Upper lobe of left lung (tissue), 6 donors: ENCODE data around the gene ECHDC3. TPM values are rescaled to one million over a fixed set of nuclear protein-coding genes. Genes with fewer than 3 reads are reported as not detected.

Experiments used
- ATAC-seq, 2 donors: fragments of 200-7000 bp; cut with Tn5 transposase; one replicate each; pipeline ENCODE4 v1.9.1; 2022; ENCODE audit warnings: mild to moderate bottlenecking in 2 of 2, moderate library complexity in 2 of 2; ENCODE audit not compliant: low FRiP score in 2 of 2
- DNase-seq, 2 donors: peaks; one replicate each; pipeline ENCODE4 v3.0.0-alpha.2; 2019 to 2020
- H3K27ac ChIP-seq, 4 donors: fragments of 200-600 bp; sonication (generic); one replicate each; pipeline ENCODE4 v1.5.1; 2016 to 2019
- H3K27me3 ChIP-seq, 4 donors: fragments of 200-600 bp; sonication (generic); one replicate each; pipeline ENCODE4 v1.5.1; 2017 to 2019
- H3K36me3 ChIP-seq, 4 donors: fragments of 200-600 bp; sonication (generic); one replicate each; pipeline ENCODE4 v1.5.1; 2016 to 2019
- H3K4me1 ChIP-seq, 4 donors: fragments of 200-600 bp; sonication (generic); one replicate each; pipeline ENCODE4 v1.5.1; 2018 to 2019
- H3K4me3 ChIP-seq, 4 donors: fragments of 200-600 bp; sonication (generic); one replicate each; pipeline ENCODE4 v1.5.1; 2017 to 2019; ENCODE audit warnings: mild to moderate bottlenecking in 2 of 4, moderate library complexity in 1 of 4
- H3K9me3 ChIP-seq, 4 donors: fragments of 200-600 bp; sonication (generic); one replicate each; pipeline ENCODE4 v1.5.1; 2018 to 2019
- CTCF ChIP-seq, 6 experiments: fragments of 450-650 bp in 4 of 6; fragments of 200-600 bp in 2 of 6; sonication (generic) in 2 of 6; IDR thresholded peaks; one replicate each; pipeline ENCODE4 v1.5.1; 2016 to 2019; ENCODE audit warnings: antibody characterized with exemption in 6 of 6
- EP300 ChIP-seq, 4 donors: sonication (generic); formaldehyde crosslinking; IDR thresholded peaks; one replicate each; pipeline ENCODE4 v1.5.1; 2017; ENCODE audit warnings: antibody characterized with exemption in 4 of 4, control low read depth in 2 of 4
- POLR2A ChIP-seq, 4 donors: fragments of 450-650 bp; IDR thresholded peaks; one replicate each; pipeline ENCODE4 v1.5.1; 2016 to 2017; ENCODE audit warnings: antibody characterized with exemption in 4 of 4, mild to moderate bottlenecking in 2 of 4
- POLR2AphosphoS5 ChIP-seq, 2 donors: sonication (generic); formaldehyde crosslinking; IDR thresholded peaks; one replicate each; pipeline ENCODE4 v1.5.1; 2017; ENCODE audit warnings: antibody characterized with exemption in 2 of 2
- WGBS, 2 donors: methylation state at CpG; one replicate each; pipeline ENCODE4 v1.1.5; 2017 to 2018; 5-methylcytosine and 5-hydroxymethylcytosine counted together
- total RNA-seq, 6 donors: library from RNA; depleted of rRNA in 4 of 6; stranded (reverse); fragments of >200 nt in 4 of 6; gene quantifications; one replicate each; pipeline versions ENCODE4 v1.1.0 to v1.2.1, GENCODE V29; 2016 to 2021
- donor health status: DM: no; HTN: no; CAD: no; lungs with moderate emphysema.
- donor health status: DM: no; HTN: yes; CAD: no; lungs with severe emphysema.

The ECHDC3 gene
- total RNA-seq, 6 donors from 2014 or later = 32.0 to 98.0 (median 61.2) TPM

GRCh38 chr10:11714750-11715365 lies 27.3 kb upstream of the ECHDC3 start:
- H3K4me1 ChIP-seq = peaks cover 0 to 6% (median 0%) of the 10 kb centered on the region in 4 donors
- no peak overlapping the region for H3K27ac ChIP-seq
- ATAC-seq = no peak
- TF ChIP-seq POLR2AphosphoS5 (IDR thresholded peaks at IDR 0.05) (no peak), EP300 (IDR thresholded peaks at IDR 0.05) (no peak), CTCF (IDR thresholded peaks at IDR 0.05) (no peak), POLR2A (IDR thresholded peaks at IDR 0.05) (no peak)
- no peak for DNase-seq
- H3K36me3 ChIP-seq = no peaks in the 10 kb centered on the region
- no peaks in the 10 kb centered on the region for H3K27me3 ChIP-seq
- 81 to 86% methylated on average over 9 of the region's 9 CpGs for WGBS, 2 donors
- H3K4me3 ChIP-seq = no peak overlapping the region
- peaks cover 0 to 4% (median 0%) of the 10 kb centered on the region in 4 donors for H3K9me3 ChIP-seq

DNA sequence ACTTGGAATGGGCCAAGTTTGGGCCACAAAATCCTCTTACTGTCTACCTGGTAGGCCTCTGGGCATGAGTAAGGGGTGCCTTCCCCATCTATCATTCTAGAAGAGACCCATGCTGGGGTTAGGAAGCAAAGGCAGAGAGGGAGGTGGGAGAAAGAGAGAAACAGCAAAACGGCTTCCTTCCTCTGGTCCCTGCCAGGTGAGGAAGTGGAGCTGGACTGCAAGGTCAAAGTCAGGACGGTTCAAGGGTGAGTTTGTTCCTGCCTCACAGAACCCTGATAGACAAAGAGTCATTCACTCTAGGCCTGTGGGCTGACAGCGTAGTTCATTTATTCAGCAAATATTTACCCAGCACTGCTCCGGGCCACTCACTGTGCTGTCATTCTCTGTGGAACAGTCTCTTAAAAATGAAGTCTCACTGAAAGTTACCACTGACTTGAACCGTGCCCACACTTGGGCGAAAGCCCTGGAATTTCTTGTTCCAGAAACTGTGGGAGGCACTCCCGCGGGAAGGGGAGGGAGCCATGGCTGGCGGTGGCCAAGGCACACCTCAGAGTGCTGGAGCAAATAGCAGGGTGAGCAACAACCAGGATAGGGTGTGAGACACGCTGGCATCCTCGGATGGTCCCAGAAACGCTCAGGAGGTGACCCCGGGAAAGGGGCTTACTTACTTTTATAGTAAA lies 26.2 kb upstream of the ECHDC3 start:
- peak; percentile 25 to 78 for ATAC-seq
- peak; percentile 62 to 71 for DNase-seq
- no peaks in the 10 kb centered on the region for H3K27me3 ChIP-seq
- peaks cover 0 to 6% (median 0%) of the 10 kb centered on the region in 4 donors for H3K4me1 ChIP-seq
- H3K27ac ChIP-seq = peak overlapping the region in 2 of 4 donors; percentile 35 to 49
- peaks cover 0 to 4% (median 0%) of the 10 kb centered on the region in 4 donors for H3K9me3 ChIP-seq
- H3K36me3 ChIP-seq = no peaks in the 10 kb centered on the region
- H3K4me3 ChIP-seq = no peak overlapping the region
- TF ChIP-seq POLR2AphosphoS5 (IDR thresholded peaks at IDR 0.05) (no peak), EP300 (IDR thresholded peaks at IDR 0.05) (peak in 1 of 4 donors; percentile 38)
- 61 to 70% methylated on average over 6 to 13 of the region's 13 CpGs for WGBS, 2 donors

GRCh38 chr10:11716686-11717085 lies 25.5 kb upstream of the ECHDC3 start:
- TF ChIP-seq POLR2A (IDR thresholded peaks at IDR 0.05) (no peak), POLR2AphosphoS5 (IDR thresholded peaks at IDR 0.05) (no peak), EP300 (IDR thresholded peaks at IDR 0.05) (no peak), CTCF (IDR thresholded peaks at IDR 0.05) (no peak)
- H3K4me3 ChIP-seq = no peak overlapping the region
- no peaks in the 10 kb centered on the region for H3K27me3 ChIP-seq
- ATAC-seq = no peak
- 97 to 98% methylated on average over 4 of the region's 4 CpGs for WGBS, 2 donors
- peaks cover 0 to 4% (median 0%) of the 10 kb centered on the region in 4 donors for H3K9me3 ChIP-seq
- peaks cover 0 to 6% (median 0%) of the 10 kb centered on the region in 4 donors for H3K4me1 ChIP-seq
- no peak for DNase-seq
- H3K27ac ChIP-seq = peak overlapping the region in 2 of 4 donors; percentile 22 to 35
- no peaks in the 10 kb centered on the region for H3K36me3 ChIP-seq

- H3K9me3 ChIP-seq = peaks cover 0 to 4% (median 0%) of the 10 kb centered on the region in 4 donors
- peaks cover 0 to 6% (median 0%) of the 10 kb centered on the region in 4 donors for H3K4me1 ChIP-seq
- H3K27me3 ChIP-seq = no peaks in the 10 kb centered on the region
- no peak overlapping the region for H3K27ac ChIP-seq
- DNase-seq = peak in 1 of 2 donors; percentile 52
- 80 to 87% methylated on average over 13 of the region's 13 CpGs for WGBS, 2 donors
- H3K36me3 ChIP-seq = no peaks in the 10 kb centered on the region
- no peak for ATAC-seq
- no peak for TF ChIP-seq CTCF (IDR thresholded peaks at IDR 0.05)
- no peak for TF ChIP-seq EP300 (IDR thresholded peaks at IDR 0.05)
- no peak overlapping the region for H3K4me3 ChIP-seq
Observed at GRCh38 chr10:11719496-11720259, 22.5 kb upstream of the ECHDC3 start.

GRCh38 chr10:11720260-11720741 lies 21.9 kb upstream of the ECHDC3 start:
- peak in 1 of 2 donors; percentile 71 for ATAC-seq

More at GRCh38 chr10:11720260-11720741, 21.9 kb upstream of the ECHDC3 start:
- no peak overlapping the region for H3K4me3 ChIP-seq
- H3K36me3 ChIP-seq = no peaks in the 10 kb centered on the region
- H3K27ac ChIP-seq = no peak overlapping the region
- no peaks in the 10 kb centered on the region for H3K27me3 ChIP-seq
- TF ChIP-seq POLR2AphosphoS5 (IDR thresholded peaks at IDR 0.05) = no peak
- no peak for TF ChIP-seq POLR2A (IDR thresholded peaks at IDR 0.05)
- no peak for TF ChIP-seq CTCF (IDR thresholded peaks at IDR 0.05)
- no peak for TF ChIP-seq EP300 (IDR thresholded peaks at IDR 0.05)
- 72 to 94% methylated on average over 11 of the region's 11 CpGs for WGBS, 2 donors
- H3K4me1 ChIP-seq = peaks cover 0 to 6% (median 1%) of the 10 kb centered on the region in 4 donors
- DNase-seq = peak in 1 of 2 donors; percentile 36
- H3K9me3 ChIP-seq = peaks cover 0 to 4% (median 0%) of the 10 kb centered on the region in 4 donors
